Right lobe of liver (tissue), 4 donors: ENCODE results near the gene ATXN7.

ENCODE experiments used
- CTCF ChIP-seq, 4 donors: fragments of 200-600 bp in 3 of 4; fragments of 450-650 bp in 1 of 4; IDR thresholded peaks; one replicate each; pipeline versions ENCODE4 v1.5.1 to v1.8.0; 2016 to 2022; ENCODE audit warnings: antibody characterized with exemption in 4 of 4, mild to moderate bottlenecking in 2 of 4
- POLR2A ChIP-seq: fragments of 450-650 bp; IDR thresholded peaks from one replicate; pipeline ENCODE4 v1.6.1; 2017; ENCODE audit warnings: antibody characterized with exemption, mild to moderate bottlenecking
- donor health status: DM: no; HTN: no; CAD: no.
- donor health status: DM: no; HTN: no; CAD: no.
- donor health status: DM: no; HTN: yes; CAD: no.

- no peak for TF ChIP-seq CTCF (IDR thresholded peaks at IDR 0.05)
- no peak for TF ChIP-seq POLR2A
Observed at GRCh38 chr3:64022451-64023186, 159.0 kb downstream of the ATXN7 start.
